ENCODE measurements around the gene TOM1. TPM values are rescaled to one million over a fixed set of nuclear protein-coding genes. Genes with fewer than 3 reads are reported as not detected.

TOM1 gene
- total RNA-seq, 6 experiments from 2014 or later: 34.2 to 47.2 (median 44.6) TPM

GRCh38 chr22:35375526-35375925 is 75.8 kb downstream of the TOM1 start:
- peaks cover 74% of the 10 kb centered on the region for H3K4me1 Mint-ChIP-seq (ENCODE audit: low read depth)
- DNase-seq: no peak
- H3K27me3 Mint-ChIP-seq (ENCODE audit: insufficient read depth): 0 out of 2 replicates have a peak, but pooled peaks cover 4% of the 10 kb centered on the region
- no peak overlapping the region for H3K4me3 Mint-ChIP-seq
- no peaks in the 10 kb centered on the region for H3K36me3 Mint-ChIP-seq (ENCODE audit: low read depth)
- peak overlapping the region; percentile 72 for H3K27ac Mint-ChIP-seq
- TF ChIP-seq, protein P1, sequence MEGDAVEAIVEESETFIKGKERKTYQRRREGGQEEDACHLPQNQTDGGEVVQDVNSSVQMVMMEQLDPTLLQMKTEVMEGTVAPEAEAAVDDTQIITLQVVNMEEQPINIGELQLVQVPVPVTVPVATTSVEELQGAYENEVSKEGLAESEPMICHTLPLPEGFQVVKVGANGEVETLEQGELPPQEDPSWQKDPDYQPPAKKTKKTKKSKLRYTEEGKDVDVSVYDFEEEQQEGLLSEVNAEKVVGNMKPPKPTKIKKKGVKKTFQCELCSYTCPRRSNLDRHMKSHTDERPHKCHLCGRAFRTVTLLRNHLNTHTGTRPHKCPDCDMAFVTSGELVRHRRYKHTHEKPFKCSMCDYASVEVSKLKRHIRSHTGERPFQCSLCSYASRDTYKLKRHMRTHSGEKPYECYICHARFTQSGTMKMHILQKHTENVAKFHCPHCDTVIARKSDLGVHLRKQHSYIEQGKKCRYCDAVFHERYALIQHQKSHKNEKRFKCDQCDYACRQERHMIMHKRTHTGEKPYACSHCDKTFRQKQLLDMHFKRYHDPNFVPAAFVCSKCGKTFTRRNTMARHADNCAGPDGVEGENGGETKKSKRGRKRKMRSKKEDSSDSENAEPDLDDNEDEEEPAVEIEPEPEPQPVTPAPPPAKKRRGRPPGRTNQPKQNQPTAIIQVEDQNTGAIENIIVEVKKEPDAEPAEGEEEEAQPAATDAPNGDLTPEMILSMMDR (IDR thresholded peaks at IDR 0.05): no peak
- H3K9me3 Mint-ChIP-seq: no peaks in the 10 kb centered on the region

GRCh38 chr22:35376728-35377472 is 77.2 kb downstream of the TOM1 start:
- Mint-ChIP-seq H3K27ac (peak overlapping the region; percentile 98), H3K27me3 (ENCODE audit: insufficient read depth) (0 out of 2 replicates have a peak, but pooled peaks cover 5% of the 10 kb centered on the region), H3K36me3 (ENCODE audit: low read depth) (no peaks in the 10 kb centered on the region), H3K9me3 (no peaks in the 10 kb centered on the region), H3K4me3 (peak overlapping the region; percentile 73), H3K4me1 (ENCODE audit: low read depth) (peaks cover 77% of the 10 kb centered on the region)
- peak; percentile 96 for DNase-seq
- TF ChIP-seq, protein P1 (IDR thresholded peaks at IDR 0.05): no peak

DNA sequence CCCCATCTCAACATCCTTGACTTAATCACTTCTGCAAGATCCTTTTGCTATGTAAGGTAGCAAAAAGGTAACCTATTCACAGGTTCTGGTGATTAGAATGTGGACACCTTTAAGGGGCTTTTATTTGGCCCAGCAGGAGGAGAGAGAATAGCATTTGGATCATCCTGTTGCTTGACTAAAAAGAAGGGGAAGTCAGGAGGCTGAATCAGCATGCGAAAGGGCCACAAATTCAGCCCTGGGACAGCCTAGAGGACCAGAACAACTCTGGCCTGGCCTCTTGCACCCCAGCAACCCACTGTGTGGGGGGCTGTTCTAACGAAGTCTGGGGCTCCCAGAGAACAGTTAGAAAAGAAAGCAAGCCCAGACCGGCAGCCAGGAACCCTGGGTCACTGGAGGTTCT is 78.0 kb downstream of the TOM1 start:
- peaks cover 78% of the 10 kb centered on the region for H3K4me1 Mint-ChIP-seq (ENCODE audit: low read depth)

DNA sequence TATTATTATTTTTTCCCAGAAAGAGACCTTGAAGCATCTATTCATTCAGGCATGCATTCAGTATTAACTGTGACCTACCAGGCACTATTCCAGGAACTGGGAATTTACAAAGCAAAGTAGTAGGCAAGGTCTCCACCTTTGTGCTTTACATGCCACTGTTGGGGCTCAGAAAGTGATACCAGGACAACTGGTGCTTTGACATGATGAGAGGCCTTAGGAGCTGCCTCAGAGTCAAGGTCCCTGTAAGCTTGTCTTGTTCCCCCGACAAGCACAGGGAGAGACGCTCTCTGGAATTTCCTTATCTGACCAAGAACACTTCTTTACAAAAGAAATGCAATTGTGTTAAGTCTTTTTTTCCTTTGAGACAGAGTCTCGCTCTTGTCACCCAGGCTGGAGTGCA is 78.9 kb downstream of the TOM1 start:
- TF ChIP-seq, protein P1 (IDR thresholded peaks at IDR 0.05): no peak
- Mint-ChIP-seq H3K36me3 (ENCODE audit: low read depth) (peaks cover 7% of the 10 kb centered on the region; the same call in 1 of the 2 replicates), H3K4me1 (ENCODE audit: low read depth) (peaks cover 83% of the 10 kb centered on the region), H3K27ac (peak overlapping the region; percentile 81), H3K27me3 (ENCODE audit: insufficient read depth) (peaks cover 2% of the 10 kb centered on the region; the same call in 1 of the 2 replicates), H3K4me3 (no peak overlapping the region), H3K9me3 (no peaks in the 10 kb centered on the region)
- DNase-seq: no peak

More for the DNA sequence above, 78.0 kb downstream of the TOM1 start:
- peak overlapping the region; percentile 73; the same call in 1 of the 2 replicates for H3K4me3 Mint-ChIP-seq
- no peaks in the 10 kb centered on the region for H3K36me3 Mint-ChIP-seq (ENCODE audit: low read depth)
- DNase-seq: no peak
- H3K27ac Mint-ChIP-seq: peak overlapping the region; percentile 98
- peaks cover 2% of the 10 kb centered on the region; the same call in 1 of the 2 replicates for H3K27me3 Mint-ChIP-seq (ENCODE audit: insufficient read depth)
- TF ChIP-seq, protein P1 (IDR thresholded peaks at IDR 0.05): no peak
- H3K9me3 Mint-ChIP-seq: no peaks in the 10 kb centered on the region

- peak overlapping the region; percentile 81 for H3K27ac Mint-ChIP-seq
Measured at GRCh38 chr22:35379146-35379993, 79.7 kb downstream of the TOM1 start.

More at GRCh38 chr22:35379146-35379993, 79.7 kb downstream of the TOM1 start:
- DNase-seq: no peak
- Mint-ChIP-seq H3K9me3 (no peaks in the 10 kb centered on the region), H3K36me3 (ENCODE audit: low read depth) (peaks cover 9% of the 10 kb centered on the region; the same call in 1 of the 2 replicates), H3K4me3 (peak overlapping the region; percentile 99; the same call in 1 of the 2 replicates), H3K4me1 (ENCODE audit: low read depth) (peaks cover 84% of the 10 kb centered on the region), H3K27me3 (ENCODE audit: insufficient read depth) (peaks cover 2% of the 10 kb centered on the region; the same call in 1 of the 2 replicates)
- TF ChIP-seq, protein P1 (IDR thresholded peaks at IDR 0.05): no peak

Measured in HFFc6 (cell line).